ENCODE measurements around the gene ZNF536.

ZNF536 gene

DNA sequence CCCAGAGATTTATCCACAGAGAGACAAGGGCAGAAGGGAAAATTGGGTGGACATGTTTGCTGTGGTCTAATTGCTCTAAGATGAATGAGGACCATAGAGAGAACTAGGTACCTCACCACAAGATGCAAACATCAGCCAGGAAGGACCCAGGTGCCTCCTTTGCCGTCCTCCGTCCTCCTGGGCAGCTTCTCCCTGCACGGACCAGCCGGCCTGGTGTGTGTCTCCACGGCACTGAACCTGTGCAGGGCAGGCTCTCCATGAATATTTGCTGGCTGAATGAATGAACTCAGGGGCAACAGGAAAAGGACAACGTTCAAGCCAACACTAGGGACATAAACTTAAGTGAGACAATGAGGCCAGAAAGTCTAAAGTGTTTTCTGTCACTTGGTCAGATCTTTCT lies 143.9 kb downstream of the ZNF536 start:
- Histone ChIP-seq H3K36me3 (no peaks in the 10 kb centered on the region), H3K4me2 (no peak overlapping the region)

DNA sequence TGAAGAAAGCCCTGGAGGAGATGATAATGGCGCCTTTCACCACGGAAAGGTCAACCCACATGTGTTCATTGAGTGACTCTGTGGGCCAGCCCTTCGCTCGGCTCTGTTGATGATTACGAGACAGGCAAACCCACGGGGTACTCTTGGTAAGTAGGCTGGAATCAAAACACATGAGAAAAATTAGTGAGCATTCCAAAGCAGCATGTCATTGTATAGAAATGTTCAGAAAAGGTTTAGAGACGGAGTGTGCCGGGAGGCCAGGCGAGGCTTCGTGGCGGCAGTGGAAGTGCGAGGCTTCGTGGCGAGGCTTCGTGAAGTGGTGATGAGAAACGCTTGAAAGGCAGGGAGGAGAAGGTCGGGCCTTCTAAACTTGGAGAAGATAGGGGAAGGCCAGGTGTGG lies 144.3 kb downstream of the ZNF536 start:
- Histone ChIP-seq H4K20me1 (no peaks in the 10 kb centered on the region), H3K27me3 (no peaks in the 10 kb centered on the region), H3K4me3 (no peak overlapping the region), H3K4me1 (no peaks in the 10 kb centered on the region), H3K36me3 (no peaks in the 10 kb centered on the region), H3K9ac (no peak overlapping the region), H3K27ac (no peak overlapping the region), H3K9me3 (replicated peaks in 1 of 11) (no peaks in the 10 kb centered on the region), H3K4me2 (no peak overlapping the region)
- no peak for TF ChIP-seq Cebpa-rat (IDR thresholded peaks at IDR 0.05)

More for the DNA sequence above, 143.9 kb downstream of the ZNF536 start:
- no peak overlapping the region for H3K27ac ChIP-seq
- no peaks in the 10 kb centered on the region for H4K20me1 ChIP-seq
- TF ChIP-seq Cebpa-rat (IDR thresholded peaks at IDR 0.05), result no peak
- H3K9me3 ChIP-seq (replicated peaks in 1 of 11), result no peaks in the 10 kb centered on the region
- no peak overlapping the region for H3K4me3 ChIP-seq
- no peaks in the 10 kb centered on the region for H3K4me1 ChIP-seq
- H3K9ac ChIP-seq, result no peak overlapping the region
- no peaks in the 10 kb centered on the region for H3K27me3 ChIP-seq

DNA sequence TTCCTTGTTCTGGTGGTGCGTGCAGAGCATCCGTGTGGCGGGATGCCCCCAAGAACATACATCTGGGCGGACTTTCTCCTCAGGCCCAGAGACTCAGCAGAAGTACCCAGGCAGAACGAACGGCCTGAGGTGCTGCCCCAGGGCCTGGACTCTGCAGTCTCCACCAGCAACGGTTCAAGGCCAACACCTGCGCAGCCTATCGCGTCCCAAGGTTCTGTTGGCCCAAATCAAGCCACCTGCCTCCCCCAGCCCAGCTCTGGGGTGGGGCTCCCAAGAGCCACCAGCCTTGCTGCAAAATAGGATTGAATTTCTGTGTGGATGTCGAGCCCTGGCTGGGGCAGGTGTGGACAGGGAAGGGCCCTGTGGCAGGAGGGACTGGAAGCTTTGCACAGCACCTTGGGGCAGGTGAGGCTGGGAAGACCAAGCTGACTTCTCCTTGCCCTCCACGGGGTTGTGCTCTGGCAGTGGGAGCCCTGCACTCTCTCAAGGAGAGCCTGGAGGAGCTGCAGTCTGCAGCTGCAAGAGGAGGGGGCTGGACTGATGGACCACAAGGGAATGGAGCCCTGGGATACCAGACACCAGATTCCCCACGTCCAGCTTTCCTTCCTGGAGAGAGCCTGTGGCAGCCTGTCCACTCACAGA lies 146.9 kb downstream of the ZNF536 start:
- Histone ChIP-seq H3K4me1 (no peaks in the 10 kb centered on the region), H3K4me3 (no peak overlapping the region), H3K4me2 (no peak overlapping the region), H3K27me3 (no peaks in the 10 kb centered on the region), H3K9me3 (replicated peaks in 1 of 11) (no peaks in the 10 kb centered on the region), H3K9ac (no peak overlapping the region), H4K20me1 (no peaks in the 10 kb centered on the region), H3K27ac (no peak overlapping the region), H3K36me3 (no peaks in the 10 kb centered on the region)
- no peak for TF ChIP-seq Cebpa-rat (IDR thresholded peaks at IDR 0.05)

DNA sequence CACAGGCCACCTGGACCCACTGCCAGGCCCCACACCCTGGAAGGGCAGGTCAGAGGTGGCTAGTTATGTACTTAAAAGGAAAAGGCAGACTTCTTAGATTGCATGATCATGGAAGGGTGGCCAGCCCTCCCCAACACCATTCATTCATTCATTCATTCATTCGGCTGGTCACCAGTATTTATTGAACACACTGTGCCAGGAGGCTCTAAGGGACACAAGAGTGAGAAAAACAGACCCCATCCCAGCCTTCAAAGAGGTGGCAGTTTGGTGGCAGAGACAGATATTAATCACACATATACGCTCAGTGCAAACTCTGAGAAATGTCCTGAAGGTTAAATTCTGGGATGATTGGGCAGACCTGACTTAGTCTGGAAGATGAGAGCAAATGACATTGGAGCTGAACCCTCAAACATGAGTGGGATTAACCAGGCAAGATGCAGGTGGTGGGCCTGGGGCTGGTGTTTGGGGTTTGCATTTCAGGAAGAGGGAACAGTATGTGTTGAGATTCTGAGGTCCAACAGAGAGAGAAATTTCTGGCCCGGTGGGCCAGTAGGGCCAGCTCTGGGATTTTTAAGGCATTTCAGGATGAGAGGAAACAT lies 147.5 kb downstream of the ZNF536 start:
- H3K9ac ChIP-seq, result no peak overlapping the region
- no peaks in the 10 kb centered on the region for H3K9me3 ChIP-seq (replicated peaks in 1 of 11)
- H3K36me3 ChIP-seq, result no peaks in the 10 kb centered on the region
- H3K4me2 ChIP-seq, result no peak overlapping the region
- no peak overlapping the region for H3K27ac ChIP-seq
- no peaks in the 10 kb centered on the region for H3K27me3 ChIP-seq
- H3K4me1 ChIP-seq, result no peaks in the 10 kb centered on the region
- H4K20me1 ChIP-seq, result no peaks in the 10 kb centered on the region
- TF ChIP-seq Cebpa-rat (IDR thresholded peaks at IDR 0.05), result no peak
- H3K4me3 ChIP-seq, result no peak overlapping the region

DNA sequence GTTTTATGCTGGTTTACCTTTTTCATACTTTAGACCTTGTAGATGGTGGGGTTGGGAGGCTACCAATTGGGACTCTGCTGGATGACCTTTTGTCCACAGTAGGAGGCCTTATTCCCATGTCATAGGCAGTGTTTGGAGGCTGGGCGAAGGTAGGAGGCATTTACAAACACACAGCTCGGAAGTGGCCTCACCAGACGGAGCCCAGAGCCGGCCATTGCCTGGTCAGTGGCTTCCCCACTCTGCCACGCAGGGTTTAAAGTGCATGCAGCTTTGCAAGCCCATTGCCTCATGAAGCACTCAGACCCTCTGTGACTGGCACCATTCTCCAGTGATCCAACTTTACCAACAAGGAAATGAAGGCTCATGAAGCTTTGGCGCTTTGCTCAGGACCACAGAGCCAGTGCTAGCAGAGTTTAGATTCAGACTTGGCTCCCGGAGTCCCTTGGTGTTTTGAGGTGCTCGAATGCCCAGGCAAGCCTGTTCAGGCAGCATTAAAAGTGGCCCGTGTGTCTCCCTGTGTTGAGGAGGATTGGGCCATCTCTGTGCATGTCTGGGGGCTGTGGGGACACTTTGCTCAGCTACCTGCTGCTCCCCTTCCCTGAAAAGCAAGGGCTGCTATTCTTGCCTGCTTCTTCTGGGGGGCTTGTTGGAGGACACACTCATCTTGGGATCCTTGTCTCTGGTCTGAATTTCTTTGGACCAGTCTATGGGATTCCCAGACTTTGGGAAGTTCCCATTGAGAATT lies 148.7 kb downstream of the ZNF536 start:
- TF ChIP-seq Cebpa-rat (IDR thresholded peaks at IDR 0.05), result no peak
- Histone ChIP-seq H3K4me2 (no peak overlapping the region), H3K4me1 (no peaks in the 10 kb centered on the region), H3K9ac (no peak overlapping the region), H3K27ac (no peak overlapping the region), H3K36me3 (no peaks in the 10 kb centered on the region), H4K20me1 (no peaks in the 10 kb centered on the region), H3K9me3 (replicated peaks in 1 of 11) (no peaks in the 10 kb centered on the region), H3K4me3 (no peak overlapping the region), H3K27me3 (no peaks in the 10 kb centered on the region)

DNA sequence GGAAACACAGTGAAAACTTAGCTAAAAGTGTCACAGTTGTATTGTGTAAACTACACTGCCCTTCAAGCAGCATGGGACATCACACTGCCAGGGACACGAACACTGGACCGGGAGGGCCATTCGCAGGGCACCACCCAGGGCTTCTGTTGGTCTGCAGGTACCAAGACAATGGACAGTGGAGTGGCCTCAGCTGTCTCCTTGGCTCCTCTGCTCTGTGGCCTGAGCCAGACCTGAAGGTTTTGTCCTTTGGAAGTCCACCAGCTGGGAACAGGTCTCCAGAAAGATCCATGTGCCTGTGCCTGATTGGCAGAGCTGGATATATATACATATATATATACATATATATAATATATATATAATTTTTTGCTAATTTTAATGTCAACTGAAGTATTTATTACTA lies 149.8 kb downstream of the ZNF536 start:
- no peaks in the 10 kb centered on the region for H3K36me3 ChIP-seq
- no peaks in the 10 kb centered on the region for H4K20me1 ChIP-seq
- H3K4me3 ChIP-seq, result no peak overlapping the region
- TF ChIP-seq Cebpa-rat (IDR thresholded peaks at IDR 0.05), result no peak
- no peaks in the 10 kb centered on the region for H3K27me3 ChIP-seq
- H3K9ac ChIP-seq, result no peak overlapping the region
- H3K4me2 ChIP-seq, result no peak overlapping the region
- H3K4me1 ChIP-seq, result no peaks in the 10 kb centered on the region
- no peak overlapping the region for H3K27ac ChIP-seq
- no peaks in the 10 kb centered on the region for H3K9me3 ChIP-seq (replicated peaks in 1 of 11)

DNA sequence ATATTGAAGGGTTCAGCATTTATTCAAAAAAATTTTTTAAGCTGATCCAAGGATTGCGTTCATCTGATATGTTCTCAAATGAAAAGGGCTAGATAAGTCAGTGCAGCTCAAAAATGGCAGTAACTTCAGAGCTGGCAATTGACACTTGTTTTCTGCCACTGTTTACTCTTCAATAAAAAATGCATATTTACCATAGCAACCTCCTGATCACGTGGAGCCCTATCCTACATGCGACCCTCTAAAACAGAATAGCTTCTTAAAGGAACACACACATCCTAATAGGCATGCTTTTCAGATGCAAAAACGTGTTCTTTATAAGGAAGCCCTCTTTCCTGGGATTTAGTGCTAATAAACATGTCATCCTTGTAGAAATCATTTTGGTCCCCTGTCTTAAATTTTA lies 150.2 kb downstream of the ZNF536 start:
- Histone ChIP-seq H3K4me1 (no peaks in the 10 kb centered on the region), H3K4me3 (no peak overlapping the region), H3K9me3 (replicated peaks in 1 of 11) (no peaks in the 10 kb centered on the region), H3K36me3 (no peaks in the 10 kb centered on the region), H3K27me3 (no peaks in the 10 kb centered on the region), H3K4me2 (no peak overlapping the region), H4K20me1 (no peaks in the 10 kb centered on the region), H3K27ac (no peak overlapping the region), H3K9ac (no peak overlapping the region)
- TF ChIP-seq Cebpa-rat (IDR thresholded peaks at IDR 0.05), result no peak

DNA sequence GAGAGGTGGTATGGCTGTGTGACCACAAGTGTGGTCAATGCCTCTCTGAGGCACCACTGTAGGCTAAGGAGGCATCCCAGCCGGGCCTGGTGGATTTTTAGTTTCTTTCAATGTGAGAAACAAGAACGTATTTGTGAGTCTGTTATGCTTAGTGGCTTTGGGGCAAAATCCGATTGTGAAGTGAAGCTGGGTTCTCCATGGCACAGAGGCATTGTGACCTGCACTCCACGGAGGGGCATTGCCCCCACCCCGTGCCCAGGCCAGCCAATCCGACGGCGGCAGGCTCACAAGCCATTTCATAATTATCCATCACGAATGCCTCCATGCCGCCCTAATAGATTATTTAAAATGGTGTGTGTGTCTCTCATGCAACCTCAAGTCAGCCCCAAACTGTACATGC lies 151.6 kb downstream of the ZNF536 start:
- Histone ChIP-seq H3K27ac (no peak overlapping the region), H3K4me2 (no peak overlapping the region), H3K27me3 (no peaks in the 10 kb centered on the region), H3K36me3 (no peaks in the 10 kb centered on the region), H3K4me1 (no peaks in the 10 kb centered on the region), H3K4me3 (no peak overlapping the region), H4K20me1 (no peaks in the 10 kb centered on the region), H3K9ac (no peak overlapping the region), H3K9me3 (replicated peaks in 1 of 11) (no peaks in the 10 kb centered on the region)
- no peak for TF ChIP-seq Cebpa-rat (IDR thresholded peaks at IDR 0.05)

DNA sequence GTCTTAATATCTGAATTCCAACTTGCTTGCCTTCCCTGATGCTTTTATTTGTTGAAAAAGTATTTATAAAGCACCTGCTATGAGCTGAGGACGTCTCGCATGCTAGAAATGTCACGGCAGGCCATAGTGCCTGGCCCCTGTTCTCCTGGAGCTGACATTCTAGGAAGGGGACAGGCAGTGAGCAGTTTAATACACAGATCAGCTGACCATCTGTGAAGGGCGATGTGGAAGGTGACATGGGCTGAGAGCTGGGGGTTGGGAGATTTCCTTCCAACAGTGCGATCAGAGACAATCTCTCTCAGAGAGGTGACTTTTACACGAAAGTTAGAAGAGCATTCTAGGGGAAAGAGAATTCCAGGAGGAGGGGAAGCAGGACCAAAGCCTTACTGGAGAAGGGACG lies 153.2 kb downstream of the ZNF536 start:
- no peak overlapping the region for H3K27ac ChIP-seq
- H3K9me3 ChIP-seq (replicated peaks in 1 of 11), result no peaks in the 10 kb centered on the region
- no peak overlapping the region for H3K4me2 ChIP-seq
- H3K4me1 ChIP-seq, result no peaks in the 10 kb centered on the region
- no peak overlapping the region for H3K9ac ChIP-seq
- H3K27me3 ChIP-seq, result no peaks in the 10 kb centered on the region
- no peak overlapping the region for H3K4me3 ChIP-seq
- no peaks in the 10 kb centered on the region for H4K20me1 ChIP-seq
- TF ChIP-seq Cebpa-rat (IDR thresholded peaks at IDR 0.05), result no peak
- no peaks in the 10 kb centered on the region for H3K36me3 ChIP-seq

DNA sequence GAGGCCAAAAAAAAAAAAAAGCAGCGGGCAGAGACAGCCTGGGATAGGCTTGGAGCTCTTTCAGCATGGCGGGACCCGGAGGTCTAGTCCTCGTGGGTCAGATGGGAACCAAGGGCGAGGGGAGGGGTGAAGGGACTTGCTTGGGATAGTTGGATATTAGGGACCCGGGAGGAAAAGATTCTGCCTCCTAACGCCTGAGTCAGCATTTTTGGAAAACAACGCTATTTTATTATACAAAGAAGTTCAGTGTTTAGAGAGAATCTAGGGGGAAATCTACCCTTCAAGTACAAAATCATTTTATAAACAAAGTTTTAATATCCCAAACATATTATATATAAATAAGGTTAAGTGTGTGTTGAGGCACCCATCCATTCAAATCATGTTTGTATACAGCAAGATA lies 156.7 kb downstream of the ZNF536 start:
- H3K27me3 ChIP-seq, result no peaks in the 10 kb centered on the region

More for the DNA sequence above, 156.7 kb downstream of the ZNF536 start:
- no peak overlapping the region for H3K27ac ChIP-seq
- H3K4me2 ChIP-seq, result no peak overlapping the region
- no peak for TF ChIP-seq Cebpa-rat (IDR thresholded peaks at IDR 0.05)
- H3K4me3 ChIP-seq, result no peak overlapping the region
- no peaks in the 10 kb centered on the region for H4K20me1 ChIP-seq
- H3K9ac ChIP-seq, result no peak overlapping the region
- no peaks in the 10 kb centered on the region for H3K9me3 ChIP-seq (replicated peaks in 1 of 11)
- H3K4me1 ChIP-seq, result peaks cover 0 to under 1% (median 0%) of the 10 kb centered on the region in 10 experiments; a peak in 2 of 20 replicates
- H3K36me3 ChIP-seq, result no peaks in the 10 kb centered on the region

Data from BLaER1 treated with 17β-estradiol and CSF1 and Interleukin-3, amounts not matched to agents 10 nM and 100 nM (cell line).